ENCODE data around the gene USB1. TPM values are rescaled to one million over a fixed set of nuclear protein-coding genes. Genes with fewer than 3 reads are reported as not detected.

USB1 gene
- total RNA-seq, 1 experiment from 2014 or later: 73.1 TPM

- no peak overlapping the region for H2AFZ ChIP-seq (ENCODE audit: low read depth, low read length, poor library complexity, severe bottlenecking)
- ATAC-seq: no peak
- no peak overlapping the region for H3K4me2 ChIP-seq (ENCODE audit: low read length)
- no peak overlapping the region for H3K27ac ChIP-seq (ENCODE audit: low read depth, low read length)
- CTCF ChIA-PET: no interaction called here
- H3K27me3 ChIP-seq (ENCODE audit: insufficient read depth, low read length): no peaks in the 10 kb centered on the region
- no peaks in the 10 kb centered on the region for H4K20me1 ChIP-seq (ENCODE audit: insufficient read depth)
- DNase-seq (ENCODE audit: low read depth, low spot score): no peak
- H3K9me3 ChIP-seq (ENCODE audit: control insufficient read depth in 1 of 2, insufficient read depth in 1 of 2, low read depth in 1 of 2, low read length in 2 of 2): no peaks in the 10 kb centered on the region
- no peaks in the 10 kb centered on the region; the same call in 1 of the 2 replicates for H3K79me2 ChIP-seq (ENCODE audit: insufficient read depth, low read length)
- no peak overlapping the region for H3K9ac ChIP-seq (ENCODE audit: low read length)
- BruUV-seq (replicated peaks): no TSS peak
- RAD21 ChIA-PET (ENCODE audit: low non-redundant PET in 1 of 2, low total read pairs in 2 of 2, uncharacterized antibody in 2 of 2, unreplicated experiment in 2 of 2): no interaction called here
- intact Hi-C loops (cut with micrococcal nuclease): no loop called here
- H3K36me3 ChIP-seq (ENCODE audit: control insufficient read depth in 1 of 2, insufficient read depth in 2 of 2, low read length in 2 of 2): peaks cover 5 to 9% of the 10 kb centered on the region in 2 experiments; a peak in 2 of 4 replicates
- no peaks in the 10 kb centered on the region for H3K9me2 ChIP-seq (ENCODE audit: insufficient read depth)
- POLR2A ChIA-PET: no interaction called here
- no peak for TF ChIP-seq CBX3 (IDR thresholded peaks at IDR 0.05; ENCODE audit: low read depth)
- TF ChIP-seq POLR2A (IDR thresholded peaks at IDR 0.05; ENCODE audit: borderline replicate concordance, extremely low read depth, insufficient read depth, insufficient read length): no peak
- TF ChIP-seq JUND (IDR thresholded peaks at IDR 0.05): no peak
- TF ChIP-seq ZNF274 (IDR thresholded peaks at IDR 0.05; ENCODE audit: low read depth, low read length): no peak
- no peak for TF ChIP-seq EZH2 (IDR thresholded peaks at IDR 0.05)
- no peaks in the 10 kb centered on the region for H3K4me1 ChIP-seq (ENCODE audit: control insufficient read depth in 1 of 2, insufficient read depth in 2 of 2, low read length in 2 of 2)
- no peak overlapping the region for H3K4me3 ChIP-seq (replicated peaks in 1 of 2; ENCODE audit: low read depth in 1 of 2, low read length in 2 of 2)
These were observed 38.8 kb downstream of the USB1 start for GRCh38 chr16:58039829-58040495.

- peaks cover 5 to 9% of the 10 kb centered on the region in 2 experiments; a peak in 2 of 4 replicates for H3K36me3 ChIP-seq (ENCODE audit: control insufficient read depth in 1 of 2, insufficient read depth in 2 of 2, low read length in 2 of 2)
- no peak overlapping the region for H3K27ac ChIP-seq (ENCODE audit: low read depth, low read length)
- H3K9ac ChIP-seq (ENCODE audit: low read length): no peak overlapping the region
- H3K9me2 ChIP-seq (ENCODE audit: insufficient read depth): no peaks in the 10 kb centered on the region
- BruUV-seq (replicated peaks): no TSS peak
- no peaks in the 10 kb centered on the region for H4K20me1 ChIP-seq (ENCODE audit: insufficient read depth)
- H3K4me2 ChIP-seq (ENCODE audit: low read length): no peak overlapping the region
- ChIA-PET RAD21 (ENCODE audit: low non-redundant PET in 1 of 2, low total read pairs in 2 of 2, uncharacterized antibody in 2 of 2, unreplicated experiment in 2 of 2) (no interaction called here), POLR2A (no interaction called here), CTCF (no interaction called here)
- H3K4me3 ChIP-seq (replicated peaks in 1 of 2; ENCODE audit: low read depth in 1 of 2, low read length in 2 of 2): no peak overlapping the region
- H3K4me1 ChIP-seq (ENCODE audit: control insufficient read depth in 1 of 2, insufficient read depth in 2 of 2, low read length in 2 of 2): no peaks in the 10 kb centered on the region
- H2AFZ ChIP-seq (ENCODE audit: low read depth, low read length, poor library complexity, severe bottlenecking): no peak overlapping the region
- no peak for DNase-seq (ENCODE audit: low read depth, low spot score)
- H3K79me2 ChIP-seq (ENCODE audit: insufficient read depth, low read length): no peaks in the 10 kb centered on the region; the same call in 1 of the 2 replicates
- no peak for ATAC-seq
- no peaks in the 10 kb centered on the region for H3K9me3 ChIP-seq (ENCODE audit: control insufficient read depth in 1 of 2, insufficient read depth in 1 of 2, low read depth in 1 of 2, low read length in 2 of 2)
- no peaks in the 10 kb centered on the region for H3K27me3 ChIP-seq (ENCODE audit: insufficient read depth, low read length)
- intact Hi-C loops (cut with micrococcal nuclease): no loop called here
- TF ChIP-seq CEBPB (IDR thresholded peaks at IDR 0.05; ENCODE audit: low read depth) (no peak), RAD21 (IDR thresholded peaks at IDR 0.05; ENCODE audit: low read depth) (no peak), CBX3 (IDR thresholded peaks at IDR 0.05; ENCODE audit: low read depth) (no peak), EZH2 (IDR thresholded peaks at IDR 0.05) (no peak), FOSL1 (IDR thresholded peaks at IDR 0.05; ENCODE audit: low read depth) (no peak), SIN3A (IDR thresholded peaks at IDR 0.05; ENCODE audit: low read depth) (no peak), ZNF274 (IDR thresholded peaks at IDR 0.05; ENCODE audit: low read depth, low read length) (no peak), ZFX (IDR thresholded peaks at IDR 0.05) (no peak), MAX (IDR thresholded peaks at IDR 0.05) (no peak), JUND (IDR thresholded peaks at IDR 0.05) (no peak), EZH2phosphoT487 (IDR thresholded peaks at IDR 0.05; ENCODE audit: borderline replicate concordance) (no peak), CTCF (IDR thresholded peaks at IDR 0.05 in 2 of 3, conservative IDR thresholded peaks at IDR 0.05 in 1 of 3; ENCODE audit: borderline replicate concordance in 1 of 3, insufficient read depth in 1 of 3, low read depth in 2 of 3, low read length in 2 of 3) (no peak), TCF7L2 (IDR thresholded peaks at IDR 0.05; ENCODE audit: borderline replicate concordance, extremely low read depth, insufficient read depth, insufficient read length) (no peak), ELF1 (IDR thresholded peaks at IDR 0.05; ENCODE audit: borderline replicate concordance, low read depth) (no peak), EGR1 (IDR thresholded peaks at IDR 0.05; ENCODE audit: low read depth) (no peak)
- TF ChIP-seq, protein P1, sequence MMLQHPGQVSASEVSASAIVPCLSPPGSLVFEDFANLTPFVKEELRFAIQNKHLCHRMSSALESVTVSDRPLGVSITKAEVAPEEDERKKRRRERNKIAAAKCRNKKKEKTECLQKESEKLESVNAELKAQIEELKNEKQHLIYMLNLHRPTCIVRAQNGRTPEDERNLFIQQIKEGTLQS (IDR thresholded peaks at IDR 0.05): no peak
- TF ChIP-seq, protein P2, sequence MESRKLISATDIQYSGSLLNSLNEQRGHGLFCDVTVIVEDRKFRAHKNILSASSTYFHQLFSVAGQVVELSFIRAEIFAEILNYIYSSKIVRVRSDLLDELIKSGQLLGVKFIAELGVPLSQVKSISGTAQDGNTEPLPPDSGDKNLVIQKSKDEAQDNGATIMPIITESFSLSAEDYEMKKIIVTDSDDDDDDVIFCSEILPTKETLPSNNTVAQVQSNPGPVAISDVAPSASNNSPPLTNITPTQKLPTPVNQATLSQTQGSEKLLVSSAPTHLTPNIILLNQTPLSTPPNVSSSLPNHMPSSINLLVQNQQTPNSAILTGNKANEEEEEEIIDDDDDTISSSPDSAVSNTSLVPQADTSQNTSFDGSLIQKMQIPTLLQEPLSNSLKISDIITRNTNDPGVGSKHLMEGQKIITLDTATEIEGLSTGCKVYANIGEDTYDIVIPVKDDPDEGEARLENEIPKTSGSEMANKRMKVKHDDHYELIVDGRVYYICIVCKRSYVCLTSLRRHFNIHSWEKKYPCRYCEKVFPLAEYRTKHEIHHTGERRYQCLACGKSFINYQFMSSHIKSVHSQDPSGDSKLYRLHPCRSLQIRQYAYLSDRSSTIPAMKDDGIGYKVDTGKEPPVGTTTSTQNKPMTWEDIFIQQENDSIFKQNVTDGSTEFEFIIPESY (IDR thresholded peaks at IDR 0.05; ENCODE audit: extremely low read depth, insufficient replicate concordance, low read length): no peak
These were observed 39.3 kb downstream of the USB1 start for GRCh38 chr16:58040496-58040846.

All from HCT116 (cell line).